Vagina (tissue), 2 donors: Measurements from ENCODE around the gene AGPAT3. TPM values are rescaled to one million over a fixed set of nuclear protein-coding genes. Genes with fewer than 3 reads are reported as not detected.

ENCODE experiments used
- DNase-seq, 2 donors: peaks; one replicate each; pipeline ENCODE4 v3.0.0-alpha.2; 2017; ENCODE audit errors: extremely low spot score in 2 of 2
- H3K27ac ChIP-seq: fragments of 200-600 bp; sonication (generic); one replicate; pipeline ENCODE4 v1.5.1; 2019
- H3K27me3 ChIP-seq: fragments of 200-600 bp; sonication (generic); one replicate; pipeline ENCODE4 v1.5.1; 2019
- H3K36me3 ChIP-seq, 2 donors: fragments of 200-600 bp; sonication (generic); one replicate each; pipeline ENCODE4 v1.5.1; 2017 to 2019
- H3K4me1 ChIP-seq: fragments of 200-600 bp; sonication (generic); one replicate; pipeline ENCODE4 v1.5.1; 2019
- H3K4me3 ChIP-seq, 2 donors: fragments of 200-600 bp; sonication (generic); 1 replicate in 1 of 2; 2 replicates in 1 of 2; pipeline ENCODE4 v1.5.1; 2016 to 2019
- H3K9me3 ChIP-seq: fragments of 200-600 bp; sonication (generic); one replicate; pipeline ENCODE4 v1.5.1; 2019
- CTCF ChIP-seq, 3 experiments: fragments of 450-650 bp in 2 of 3; fragments of 200-600 bp in 1 of 3; sonication (generic) in 1 of 3; IDR thresholded peaks; one replicate each; pipeline ENCODE4 v1.5.1; 2017 to 2019; ENCODE audit warnings: antibody characterized with exemption in 3 of 3, mild to moderate bottlenecking in 2 of 3, moderate library complexity in 2 of 3
- POLR2A ChIP-seq, 2 donors: fragments of 450-650 bp; IDR thresholded peaks; one replicate each; pipeline ENCODE4 v1.6.1; 2017; ENCODE audit warnings: antibody characterized with exemption in 2 of 2, mild to moderate bottlenecking in 2 of 2, moderate library complexity in 2 of 2
- POLR2AphosphoS5 ChIP-seq, 2 donors: sonication (generic); formaldehyde crosslinking; IDR thresholded peaks; one replicate each; pipeline ENCODE4 v1.9.0; 2017; ENCODE audit warnings: antibody characterized with exemption in 2 of 2, mild to moderate bottlenecking in 2 of 2, low read depth in 1 of 2; ENCODE audit not compliant: insufficient read depth in 1 of 2
- intact Hi-C: fragments of 100-400 bp; cut with DNase I; formaldehyde crosslinking; loops from one replicate; pipeline ENCODE4 v1.15.1; 2023
- total RNA-seq: library from RNA; depleted of rRNA; stranded (reverse); fragments of >200 nt; gene quantifications from one replicate; pipeline ENCODE4 v1.2.3, GENCODE V29; 2016

Gene AGPAT3
- total RNA-seq, 1 donor from 2014 or later: 34.4 TPM

DNA sequence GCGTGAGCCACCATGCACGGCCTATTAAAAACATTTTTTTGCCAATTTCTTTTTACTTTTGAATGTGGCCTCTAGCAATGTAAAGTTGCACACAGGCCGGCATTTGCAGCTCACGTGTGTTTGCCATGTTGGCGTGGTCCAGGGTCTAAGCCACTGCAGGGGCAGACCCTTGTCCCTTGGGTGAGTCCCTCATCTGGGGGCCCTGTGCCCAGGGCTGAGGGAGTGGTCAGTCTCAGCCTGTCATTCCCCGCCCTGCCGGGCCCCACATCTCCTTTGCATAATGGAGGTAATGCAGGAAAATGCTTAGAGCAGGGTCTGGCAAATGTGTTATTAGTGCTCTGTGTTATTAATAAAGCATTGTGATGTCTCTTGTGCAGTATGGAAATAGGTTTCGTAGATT lies 16.9 kb downstream of the AGPAT3 start:
- H3K9me3 ChIP-seq: no peaks in the 10 kb centered on the region
- H3K4me1 ChIP-seq: peaks cover 58% of the 10 kb centered on the region
- intact Hi-C loops: no loop called here
- H3K4me3 ChIP-seq: no peak overlapping the region
- H3K36me3 ChIP-seq: no peaks in the 10 kb centered on the region
- DNase-seq: no peak
- no peaks in the 10 kb centered on the region for H3K27me3 ChIP-seq
- no peak overlapping the region for H3K27ac ChIP-seq
- TF ChIP-seq CTCF (IDR thresholded peaks at IDR 0.05) (no peak), POLR2AphosphoS5 (IDR thresholded peaks at IDR 0.05; ENCODE audit: insufficient read depth in 1 of 2, low read depth in 1 of 2) (no peak)

GRCh38 chr21:43882952-43883545 lies 18.0 kb downstream of the AGPAT3 start:
- no peak overlapping the region for H3K4me3 ChIP-seq
- H3K4me1 ChIP-seq: peaks cover 58% of the 10 kb centered on the region
- no peak for DNase-seq
- no peaks in the 10 kb centered on the region for H3K36me3 ChIP-seq
- intact Hi-C loops: no loop called here
- no peak overlapping the region for H3K27ac ChIP-seq
- no peaks in the 10 kb centered on the region for H3K9me3 ChIP-seq
- H3K27me3 ChIP-seq: no peaks in the 10 kb centered on the region
- no peak for TF ChIP-seq POLR2AphosphoS5 (IDR thresholded peaks at IDR 0.05; ENCODE audit: insufficient read depth in 1 of 2, low read depth in 1 of 2)
- no peak for TF ChIP-seq POLR2A (IDR thresholded peaks at IDR 0.05)
- TF ChIP-seq CTCF (IDR thresholded peaks at IDR 0.05): no peak

DNA sequence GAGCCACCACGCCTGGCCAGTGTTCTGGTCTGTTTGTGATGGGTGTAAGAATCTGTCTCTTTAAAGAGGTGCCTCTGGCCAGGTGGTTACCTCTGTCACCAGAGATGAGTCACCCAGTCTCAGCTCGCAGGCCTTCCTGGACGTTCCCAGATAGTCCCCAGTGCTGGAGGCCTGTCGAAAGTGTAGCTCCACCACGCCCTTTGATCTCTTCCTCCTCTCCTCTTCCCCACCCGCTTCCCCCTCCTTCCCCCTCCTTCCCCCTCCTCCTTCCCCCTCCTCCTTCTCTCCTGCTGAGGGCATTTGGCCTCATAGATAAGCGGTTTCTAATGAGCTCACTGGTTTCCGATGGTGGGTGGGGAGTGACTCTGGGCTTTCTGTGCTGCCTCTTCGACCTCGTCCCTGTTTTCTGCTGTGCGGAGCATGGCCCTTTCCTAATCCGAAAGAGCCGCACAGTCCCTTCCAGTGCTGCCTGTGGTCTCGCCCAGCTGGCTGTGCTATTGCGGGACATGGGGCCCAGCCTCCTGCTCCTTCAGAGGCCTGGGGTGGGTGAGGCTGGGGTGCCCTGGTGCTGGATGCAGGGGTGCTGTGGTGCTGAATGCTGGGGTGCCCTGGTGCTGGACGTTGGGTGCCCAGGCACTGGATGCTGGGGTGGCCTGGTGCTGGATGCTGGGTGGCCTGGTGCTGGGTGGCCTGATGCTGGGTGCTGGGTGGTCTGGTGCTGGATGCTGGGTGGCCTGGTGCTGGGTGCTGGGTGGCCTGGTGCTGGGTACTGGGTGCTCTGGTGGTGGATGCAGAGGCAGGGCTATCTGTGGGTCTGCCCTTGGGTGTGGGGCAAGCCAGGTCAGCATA lies 19.2 kb downstream of the AGPAT3 start:
- intact Hi-C loops: no loop called here
- no peaks in the 10 kb centered on the region for H3K27me3 ChIP-seq

DNA sequence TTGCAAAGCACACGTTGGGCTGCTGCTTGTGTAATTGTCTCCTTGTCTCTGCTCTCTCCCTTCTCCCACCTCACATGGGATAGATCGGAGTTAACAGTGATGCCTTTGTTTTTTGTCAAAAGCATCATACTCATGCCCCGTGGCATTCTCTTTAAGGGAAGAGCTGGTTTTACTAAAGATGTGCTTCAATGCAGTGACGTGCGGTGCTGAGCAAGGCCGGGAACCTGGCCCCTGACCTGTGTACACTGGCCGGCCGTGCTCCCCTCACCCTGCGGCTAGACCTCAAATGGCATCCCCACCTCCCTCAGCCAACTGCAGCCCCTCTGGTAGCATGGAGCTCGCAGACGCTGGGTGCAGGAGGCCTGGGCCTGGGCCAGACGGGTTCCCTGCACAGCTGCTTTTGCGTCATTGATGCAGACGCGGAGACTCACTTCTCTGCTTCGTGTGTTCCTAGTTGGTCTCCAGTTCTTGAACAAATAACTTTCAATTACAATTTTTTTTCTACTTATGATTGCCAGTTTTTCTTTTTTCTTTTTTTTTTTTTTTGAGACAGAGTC lies 19.9 kb downstream of the AGPAT3 start:
- Histone ChIP-seq H3K4me3 (no peak overlapping the region), H3K36me3 (no peaks in the 10 kb centered on the region), H3K9me3 (no peaks in the 10 kb centered on the region), H3K27me3 (no peaks in the 10 kb centered on the region), H3K27ac (no peak overlapping the region), H3K4me1 (peaks cover 51% of the 10 kb centered on the region)
- TF ChIP-seq POLR2A (IDR thresholded peaks at IDR 0.05) (no peak), POLR2AphosphoS5 (IDR thresholded peaks at IDR 0.05; ENCODE audit: insufficient read depth in 1 of 2, low read depth in 1 of 2) (no peak), CTCF (IDR thresholded peaks at IDR 0.05) (no peak)
- no peak for DNase-seq
- intact Hi-C loops: no loop called here

More for the DNA sequence above, 19.2 kb downstream of the AGPAT3 start:
- Histone ChIP-seq H3K36me3 (no peaks in the 10 kb centered on the region), H3K9me3 (no peaks in the 10 kb centered on the region), H3K4me1 (peaks cover 58% of the 10 kb centered on the region), H3K27ac (no peak overlapping the region), H3K4me3 (no peak overlapping the region)
- DNase-seq: no peak
- TF ChIP-seq CTCF (IDR thresholded peaks at IDR 0.05) (no peak), POLR2AphosphoS5 (IDR thresholded peaks at IDR 0.05; ENCODE audit: insufficient read depth in 1 of 2, low read depth in 1 of 2) (no peak), POLR2A (IDR thresholded peaks at IDR 0.05) (no peak)

- no peak overlapping the region for H3K4me3 ChIP-seq
- no peaks in the 10 kb centered on the region for H3K9me3 ChIP-seq
- DNase-seq: no peak
- intact Hi-C loops: no loop called here
- H3K27me3 ChIP-seq: no peaks in the 10 kb centered on the region
- H3K36me3 ChIP-seq: no peaks in the 10 kb centered on the region
- TF ChIP-seq POLR2AphosphoS5 (IDR thresholded peaks at IDR 0.05; ENCODE audit: insufficient read depth in 1 of 2, low read depth in 1 of 2) (no peak), CTCF (IDR thresholded peaks at IDR 0.05) (no peak), POLR2A (IDR thresholded peaks at IDR 0.05) (no peak)
- no peak overlapping the region for H3K27ac ChIP-seq
- H3K4me1 ChIP-seq: peaks cover 43% of the 10 kb centered on the region
Measured at GRCh38 chr21:43885721-43886120, 20.7 kb downstream of the AGPAT3 start.
